Astrocyte (in vitro differentiated cells and primary cell): ENCODE measurements around the gene C2CD4C.

ENCODE experiments used
- CTCF ChIP-seq: IDR thresholded peaks from 2 replicates; pipeline ENCODE4 v1.5.1; 2011; ENCODE audit warnings: low read depth, mild to moderate bottlenecking, inconsistent platforms, low read length, moderate library complexity; ENCODE audit not compliant: insufficient read depth
- EZH2 ChIP-seq: IDR thresholded peaks from 2 replicates; pipeline ENCODE4 v1.6.1; 2012; ENCODE audit warnings: mild to moderate bottlenecking, low read length, inconsistent platforms; ENCODE audit not compliant: insufficient read depth

GRCh38 chr19:378706-379105, 30.2 kb downstream of the C2CD4C start:
- TF ChIP-seq EZH2: no peak
- TF ChIP-seq CTCF: no peak
